Measurements from ENCODE around the gene ZBTB7C. TPM values are rescaled to one million over a fixed set of nuclear protein-coding genes. Genes with fewer than 3 reads are reported as not detected.

The ZBTB7C gene
- total and polyA plus RNA-seq, 9 of the 15 experiments (the other 6 are each of a cell fraction or from before 2014, with no cell fraction given) = not detected

DNA sequence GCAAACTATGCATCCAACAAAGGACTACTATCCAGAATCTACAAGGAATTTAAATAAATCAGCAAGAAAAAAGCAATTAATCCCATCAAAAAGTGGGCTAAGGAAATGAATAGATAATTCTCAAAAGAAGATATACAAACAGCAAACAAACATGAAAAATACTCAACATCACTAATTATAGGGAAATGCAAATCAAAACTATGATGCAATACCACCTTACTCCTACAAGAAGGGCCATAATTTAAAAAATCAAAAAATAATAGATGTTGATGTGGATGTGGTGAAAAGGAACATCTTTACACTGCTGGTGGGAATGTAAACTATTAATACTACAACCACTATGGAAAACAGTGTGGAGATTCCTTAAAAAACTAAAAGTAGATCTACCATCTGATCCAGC is 164.7 kb downstream of the ZBTB7C start:
- Histone ChIP-seq H3K4me3 (no peak overlapping the region), H3K27me3 (ENCODE audit: control insufficient read depth in 2 of 2, insufficient read depth in 2 of 2, low read length in 2 of 2) (no peaks in the 10 kb centered on the region), H3K36me3 (ENCODE audit: control insufficient read depth, insufficient read depth, low read length) (no peaks in the 10 kb centered on the region), H2AFZ (ENCODE audit: low read depth, low read length) (no peak overlapping the region), H3K9ac (ENCODE audit: insufficient read depth in 1 of 2, low read depth in 2 of 2, low read length in 2 of 2) (no peak overlapping the region), H3K9me3 (replicated peaks; ENCODE audit: control insufficient read depth, insufficient read depth, low read depth, low read length) (no peaks in the 10 kb centered on the region), H3K79me2 (ENCODE audit: control insufficient read depth, insufficient read depth, low read length) (no peaks in the 10 kb centered on the region), H3K4me2 (ENCODE audit: insufficient read depth, low read length) (no peak overlapping the region), H3K4me1 (replicated peaks in 1 of 2; ENCODE audit: control insufficient read depth in 2 of 2, insufficient read depth in 2 of 2, low read length in 2 of 2) (no peaks in the 10 kb centered on the region), H3K9me1 (ENCODE audit: control insufficient read depth, insufficient read depth, low read length) (no peaks in the 10 kb centered on the region), H4K20me1 (replicated peaks; ENCODE audit: control insufficient read depth, insufficient read depth, low read length) (no peaks in the 10 kb centered on the region), H3K27ac (ENCODE audit: extremely low read depth, low read depth, low read length) (no peak overlapping the region)
- BruUV-seq (replicated peaks) = no TSS peak
- ChIA-PET POLR2A (no interaction called here), CTCF (ENCODE audit: low intra/inter-chr PET ratio) (no interaction called here)
- FAIRE-seq = no peak
- TF ChIP-seq CEBPG (CRISPR knock-in tag; IDR thresholded peaks at IDR 0.05) (no peak), CEBPG (tag; conservative IDR thresholded peaks at IDR 0.05 in 1 of 2, IDR thresholded peaks at IDR 0.05 in 1 of 2) (peak in 1 of 2 experiments; percentile 73; a peak in 2 of 4 replicates), THRAP3 (IDR thresholded peaks at IDR 0.05; ENCODE audit: borderline replicate concordance) (no peak)
- no peak for DNase-seq (ENCODE audit: extremely low read depth in 1 of 4, low spot score in 3 of 4)
- no peak for ATAC-seq
- in situ Hi-C loops (cut with MboI) (no loop called here), intact Hi-C loops (cut with micrococcal nuclease) (no loop called here)

DNA sequence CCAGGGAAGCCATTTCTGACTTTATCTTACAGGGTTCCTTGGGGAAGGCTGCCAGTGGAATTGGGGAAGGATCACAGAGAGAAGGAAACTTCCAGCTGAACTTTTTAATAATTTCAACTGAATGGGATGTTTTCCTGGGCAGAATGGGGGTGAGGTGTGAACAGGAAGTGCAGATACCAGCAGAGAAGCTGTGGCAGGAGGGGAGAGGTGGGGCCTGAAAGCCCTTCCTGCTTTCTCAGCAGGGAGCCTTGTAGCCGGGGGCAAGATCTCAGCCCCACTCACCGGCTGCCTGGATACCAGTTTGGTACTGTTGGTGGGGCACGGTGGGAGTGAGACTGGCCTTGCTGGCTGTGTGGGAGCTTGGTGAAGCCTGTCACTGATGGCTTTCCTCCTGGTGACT is 170.5 kb downstream of the ZBTB7C start:
- ATAC-seq (no peak), FAIRE-seq (no peak), DNase-seq (ENCODE audit: extremely low read depth in 1 of 4, low spot score in 3 of 4) (no peak)
- Histone ChIP-seq H3K27me3 (ENCODE audit: control insufficient read depth in 2 of 2, insufficient read depth in 2 of 2, low read length in 2 of 2) (no peaks in the 10 kb centered on the region), H3K36me3 (ENCODE audit: control insufficient read depth, insufficient read depth, low read length) (no peaks in the 10 kb centered on the region), H3K9me1 (ENCODE audit: control insufficient read depth, insufficient read depth, low read length) (no peaks in the 10 kb centered on the region), H2AFZ (ENCODE audit: low read depth, low read length) (no peak overlapping the region), H3K79me2 (ENCODE audit: control insufficient read depth, insufficient read depth, low read length) (no peaks in the 10 kb centered on the region), H3K9ac (ENCODE audit: insufficient read depth in 1 of 2, low read depth in 2 of 2, low read length in 2 of 2) (no peak overlapping the region), H3K4me1 (replicated peaks in 1 of 2; ENCODE audit: control insufficient read depth in 2 of 2, insufficient read depth in 2 of 2, low read length in 2 of 2) (no peaks in the 10 kb centered on the region), H3K4me3 (no peak overlapping the region), H3K27ac (ENCODE audit: extremely low read depth, low read depth, low read length) (no peak overlapping the region), H4K20me1 (replicated peaks; ENCODE audit: control insufficient read depth, insufficient read depth, low read length) (no peaks in the 10 kb centered on the region), H3K9me3 (replicated peaks; ENCODE audit: control insufficient read depth, insufficient read depth, low read depth, low read length) (no peaks in the 10 kb centered on the region), H3K4me2 (ENCODE audit: insufficient read depth, low read length) (no peak overlapping the region)
- POLR2A ChIA-PET = no interaction called here
- intact Hi-C loops (cut with micrococcal nuclease) = no loop called here
- 0% methylated on average over 3 of the region's 3 CpGs for WGBS (ENCODE audit: insufficient coverage, low coverage, missing lambda C conversion rate)
- CTCF ChIA-PET (ENCODE audit: low intra/inter-chr PET ratio) = no interaction called here
- no TSS peak for BruUV-seq (replicated peaks)
- in situ Hi-C loops (cut with MboI) = no loop called here
- TF ChIP-seq, protein P1, sequence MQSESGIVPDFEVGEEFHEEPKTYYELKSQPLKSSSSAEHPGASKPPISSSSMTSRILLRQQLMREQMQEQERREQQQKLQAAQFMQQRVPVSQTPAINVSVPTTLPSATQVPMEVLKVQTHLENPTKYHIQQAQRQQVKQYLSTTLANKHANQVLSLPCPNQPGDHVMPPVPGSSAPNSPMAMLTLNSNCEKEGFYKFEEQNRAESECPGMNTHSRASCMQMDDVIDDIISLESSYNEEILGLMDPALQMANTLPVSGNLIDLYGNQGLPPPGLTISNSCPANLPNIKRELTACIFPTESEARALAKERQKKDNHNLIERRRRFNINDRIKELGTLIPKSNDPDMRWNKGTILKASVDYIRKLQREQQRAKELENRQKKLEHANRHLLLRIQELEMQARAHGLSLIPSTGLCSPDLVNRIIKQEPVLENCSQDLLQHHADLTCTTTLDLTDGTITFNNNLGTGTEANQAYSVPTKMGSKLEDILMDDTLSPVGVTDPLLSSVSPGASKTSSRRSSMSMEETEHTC (IDR thresholded peaks at IDR 0.05) = no peak
- TF ChIP-seq ZNF354B (CRISPR knock-in tag; IDR thresholded peaks at IDR 0.05) (no peak), ZZZ3 (IDR thresholded peaks at IDR 0.05) (no peak), GABPB1 (CRISPR knock-in tag; IDR thresholded peaks at IDR 0.05) (no peak), SIX5 (IDR thresholded peaks at IDR 0.05; ENCODE audit: borderline replicate concordance in 1 of 2, insufficient read depth in 1 of 2, low read depth in 1 of 2, low read length in 2 of 2) (no peak), HNRNPH1 (optimal IDR thresholded peaks at IDR 0.05; ENCODE audit: low read depth, low read length) (no peak), MCM2 (IDR thresholded peaks at IDR 0.05; ENCODE audit: low read depth) (no peak), ZNF12 (CRISPR knock-in tag; IDR thresholded peaks at IDR 0.05) (no peak), NR2C2 (CRISPR knock-in tag; IDR thresholded peaks at IDR 0.05) (no peak), NR2C2 (tag; IDR thresholded peaks at IDR 0.05) (no peak)
- TF ChIP-seq, protein P2, sequence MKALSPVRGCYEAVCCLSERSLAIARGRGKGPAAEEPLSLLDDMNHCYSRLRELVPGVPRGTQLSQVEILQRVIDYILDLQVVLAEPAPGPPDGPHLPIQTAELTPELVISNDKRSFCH (CRISPR knock-in tag; IDR thresholded peaks at IDR 0.05) = no peak
- TF ChIP-seq, protein P2 (tag; IDR thresholded peaks at IDR 0.05) = no peak
- TF ChIP-seq, protein P3, sequence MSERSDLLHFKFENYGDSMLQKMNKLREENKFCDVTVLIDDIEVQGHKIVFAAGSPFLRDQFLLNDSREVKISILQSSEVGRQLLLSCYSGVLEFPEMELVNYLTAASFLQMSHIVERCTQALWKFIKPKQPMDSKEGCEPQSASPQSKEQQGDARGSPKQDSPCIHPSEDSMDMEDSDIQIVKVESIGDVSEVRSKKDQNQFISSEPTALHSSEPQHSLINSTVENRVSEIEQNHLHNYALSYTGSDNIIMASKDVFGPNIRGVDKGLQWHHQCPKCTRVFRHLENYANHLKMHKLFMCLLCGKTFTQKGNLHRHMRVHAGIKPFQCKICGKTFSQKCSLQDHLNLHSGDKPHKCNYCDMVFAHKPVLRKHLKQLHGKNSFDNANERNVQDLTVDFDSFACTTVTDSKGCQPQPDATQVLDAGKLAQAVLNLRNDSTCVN (CRISPR knock-in tag; IDR thresholded peaks at IDR 0.05) = no peak

Measured in K562 (cell line).